A204.1 (cell line): Measurements from ENCODE around the gene NACA2.
"Not testable (repeated sequence)": the region's sequence is repeated elsewhere in the genome, so short reads cannot be mapped to it uniquely, and the experiment has no call there.

ENCODE experiments used
- FAIRE-seq: peaks from 2 replicates; lab custom pipeline; 2012; peaks lifted over from hg19 to GRCh38; lab: Jason Lieb, UNC

NACA2 gene

GRCh38 chr17:61599608-61600007 is 8.6 kb upstream of the NACA2 start:
- no peak for FAIRE-seq

- FAIRE-seq: no peak
Measured at GRCh38 chr17:61598014-61598413, 7.0 kb upstream of the NACA2 start.

GRCh38 chr17:61597607-61598006 is 6.6 kb upstream of the NACA2 start:
- no peak for FAIRE-seq

GRCh38 chr17:61595418-61596186 is 4.6 kb upstream of the NACA2 start:
- no peak for FAIRE-seq

GRCh38 chr17:61594294-61594825 is 3.3 kb upstream of the NACA2 start:
- no peak for FAIRE-seq

GRCh38 chr17:61593426-61593825 is 2.4 kb upstream of the NACA2 start:
- no peak for FAIRE-seq

GRCh38 chr17:61591930-61592329 is 911 bp upstream of the NACA2 start:
- no peak for FAIRE-seq

- no peak for FAIRE-seq
Measured at GRCh38 chr17:61589990-61590389, 1.0 kb downstream of the NACA2 start.

GRCh38 chr17:61587807-61588660 is 3.0 kb downstream of the NACA2 start:
- FAIRE-seq: no peak

GRCh38 chr17:61587242-61587641 is 3.8 kb downstream of the NACA2 start:
- FAIRE-seq: no peak

- FAIRE-seq: not testable (repeated sequence)
Measured at GRCh38 chr17:61586622-61587021, 4.4 kb downstream of the NACA2 start.

- no peak for FAIRE-seq
Measured at GRCh38 chr17:61586031-61586566, 4.9 kb downstream of the NACA2 start.

- FAIRE-seq: no peak
Measured at GRCh38 chr17:61584866-61585265, 6.2 kb downstream of the NACA2 start.

GRCh38 chr17:61584266-61584665 is 6.8 kb downstream of the NACA2 start:
- no peak for FAIRE-seq

- no peak for FAIRE-seq
Measured at GRCh38 chr17:61583660-61584264, 7.3 kb downstream of the NACA2 start.

GRCh38 chr17:61583242-61583641 is 7.8 kb downstream of the NACA2 start:
- FAIRE-seq: peak; percentile 97

- FAIRE-seq: no peak
Measured at GRCh38 chr17:61582593-61582992, 8.4 kb downstream of the NACA2 start.

- peak; percentile 68 for FAIRE-seq
Measured at GRCh38 chr17:61581611-61582349, 9.2 kb downstream of the NACA2 start.

- no peak for FAIRE-seq
Measured at GRCh38 chr17:61580502-61580901, 10.5 kb downstream of the NACA2 start.

- FAIRE-seq: no peak
Measured at GRCh38 chr17:61579961-61580360, 11.1 kb downstream of the NACA2 start.

GRCh38 chr17:61579347-61579746 is 11.7 kb downstream of the NACA2 start:
- no peak for FAIRE-seq

GRCh38 chr17:61578645-61579044 is 12.4 kb downstream of the NACA2 start:
- FAIRE-seq: peak; percentile 69
